Spleen (tissue), 11 donors: ENCODE data around the gene EML6. TPM values are rescaled to one million over a fixed set of nuclear protein-coding genes. Genes with fewer than 3 reads are reported as not detected.

ENCODE experiments used
- DNase-seq: peaks from one replicate; pipeline ENCODE4 v3.0.0-alpha.2; 2020
- H3K27ac ChIP-seq, 8 donors: fragments of 200-600 bp; sonication (generic) in 7 of 8; 1 replicate in 4 of 8; 2 replicates in 4 of 8; pipeline versions ENCODE4 v1.5.0 to v1.8.0; 2016 to 2021; ENCODE audit warnings: inconsistent platforms in 4 of 8, mild to moderate bottlenecking in 4 of 8, moderate library complexity in 1 of 8
- H3K27me3 ChIP-seq, 7 donors: fragments of 200-600 bp; sonication (generic) in 6 of 7; replicated peaks in 1 of 7; 1 replicate in 4 of 7; 2 replicates in 3 of 7; pipeline versions ENCODE4 v1.5.0 to v1.8.0; 2016 to 2021; ENCODE audit warnings: inconsistent platforms in 3 of 7, mild to moderate bottlenecking in 1 of 7
- H3K36me3 ChIP-seq, 6 donors: fragments of 200-600 bp; sonication (generic) in 5 of 6; 1 replicate in 4 of 6; 2 replicates in 2 of 6; pipeline versions ENCODE4 v1.5.0 to v1.8.0; 2016 to 2021; ENCODE audit warnings: inconsistent platforms in 2 of 6
- H3K4me1 ChIP-seq, 6 donors: fragments of 200-600 bp; sonication (generic) in 5 of 6; 1 replicate in 3 of 6; 2 replicates in 3 of 6; pipeline versions ENCODE4 v1.5.0 to v1.8.0; 2016 to 2021; ENCODE audit warnings: inconsistent platforms in 3 of 6
- H3K4me3 ChIP-seq, 8 donors: fragments of 200-600 bp; sonication (generic) in 7 of 8; 1 replicate in 4 of 8; 2 replicates in 4 of 8; pipeline versions ENCODE4 v1.5.0 to v1.8.0; 2016 to 2021; ENCODE audit warnings: inconsistent platforms in 4 of 8, mild to moderate bottlenecking in 4 of 8, moderate library complexity in 2 of 8
- H3K9me3 ChIP-seq, 8 donors: fragments of 200-600 bp; sonication (generic) in 7 of 8; 1 replicate in 4 of 8; 2 replicates in 4 of 8; pipeline versions ENCODE4 v1.5.0 to v1.8.0; 2016 to 2021; ENCODE audit warnings: inconsistent platforms in 4 of 8
- POLR2A ChIP-seq, 3 donors: fragments of 450-650 bp; IDR thresholded peaks; one replicate each; pipeline ENCODE4 v1.5.1; 2017; ENCODE audit warnings: antibody characterized with exemption in 3 of 3, mild to moderate bottlenecking in 1 of 3
- POLR2AphosphoS5 ChIP-seq, 3 donors: sonication (generic); formaldehyde crosslinking; IDR thresholded peaks; one replicate each; pipeline ENCODE4 v1.5.1; 2017; ENCODE audit warnings: antibody characterized with exemption in 3 of 3
- WGBS, 5 donors: extraction: QIAGEN DNeasy Blood & Tissue Kit in 3 of 5; methylation state at CpG; one replicate each; pipeline versions ENCODE4 v1.1.5 to v1.1.7; 2013 to 2018; 5-methylcytosine and 5-hydroxymethylcytosine counted together
- intact Hi-C: fragments of 100-400 bp; cut with DNase I; formaldehyde crosslinking; loops from one replicate; pipeline ENCODE4 v1.15.0; 2023; ENCODE audit warnings: low total_unique reads
- polyA plus RNA-seq, 3 donors: library from polyadenylated mRNA; stranded (reverse); fragments of 200-250 nt; gene quantifications; one replicate each; pipeline ENCODE4 v1.2.1, GENCODE V29; 2013
- total RNA-seq, 7 donors: library from RNA; depleted of rRNA in 3 of 7; stranded (reverse); fragments of >200 nt in 3 of 7; fragmentation: NEBNext Ultra II Directional in 4 of 7; extraction: Animal tissue kit (Norgen Biotek cat#: 25700) in 4 of 7; gene quantifications; one replicate each; pipeline versions ENCODE4 v1.1.0 to v1.2.1, GENCODE V29; 2016 to 2021
- TF ChIP-seq, protein P1 (sequence below), 11 experiments: fragments of 200-600 bp in 7 of 11; fragments of 450-650 bp in 4 of 11; sonication (generic) in 4 of 11; IDR thresholded peaks in 8 of 11; conservative IDR thresholded peaks in 3 of 11; 1 replicate in 7 of 11; 2 replicates in 4 of 11; pipeline versions ENCODE4 v1.4.0 to v1.8.0; 2016 to 2021; ENCODE audit warnings: antibody characterized with exemption in 11 of 11, inconsistent platforms in 4 of 11, mild to moderate bottlenecking in 1 of 11
- donor health status: healthy with polysubstance abuse.
- donor health status: DM: no; HTN: no; CAD: no; lungs with moderate emphysema.
- donor health status: DM: no; HTN: no; CAD: no.
- donor health status: Bipolar disorder and iron deficiency.
- donor health status: healthy.
- donor health status: DM: no; HTN: no; CAD: no.
- donor health status: DM: yes; HTN: yes; CAD: no.

EML6 gene
- total and polyA plus RNA-seq, 10 donors, result 4.7 to 18.2 (median 7.6) TPM

DNA sequence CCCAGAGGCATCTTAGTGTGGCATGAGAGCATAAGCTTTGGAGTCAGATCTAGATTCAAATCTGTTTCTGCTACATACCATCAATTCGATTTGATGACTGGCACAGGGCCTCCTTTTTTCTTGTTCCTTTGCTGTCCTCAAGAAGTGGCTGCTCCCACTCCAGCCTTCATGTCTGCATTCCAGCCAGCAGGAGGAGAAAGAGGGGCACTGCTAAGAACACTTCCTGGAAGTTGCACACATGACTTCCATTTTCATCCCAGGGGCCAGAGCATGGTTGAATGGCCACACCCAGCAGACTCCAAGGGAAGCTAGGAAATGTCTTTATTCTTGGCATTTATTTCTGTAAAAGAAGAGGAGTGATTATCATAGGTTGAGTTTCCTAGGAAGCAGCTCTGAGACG is 50.4 kb downstream of the EML6 start:
- H3K4me3 ChIP-seq, result no peak overlapping the region
- intact Hi-C loops, result no loop called here
- DNase-seq, result no peak
- H3K9me3 ChIP-seq, result peaks cover 0 to 26% (median 21%) of the 10 kb centered on the region in 8 donors
- no peaks in the 10 kb centered on the region for H3K27me3 ChIP-seq
- no peak overlapping the region for H3K27ac ChIP-seq
- TF ChIP-seq, protein P1, sequence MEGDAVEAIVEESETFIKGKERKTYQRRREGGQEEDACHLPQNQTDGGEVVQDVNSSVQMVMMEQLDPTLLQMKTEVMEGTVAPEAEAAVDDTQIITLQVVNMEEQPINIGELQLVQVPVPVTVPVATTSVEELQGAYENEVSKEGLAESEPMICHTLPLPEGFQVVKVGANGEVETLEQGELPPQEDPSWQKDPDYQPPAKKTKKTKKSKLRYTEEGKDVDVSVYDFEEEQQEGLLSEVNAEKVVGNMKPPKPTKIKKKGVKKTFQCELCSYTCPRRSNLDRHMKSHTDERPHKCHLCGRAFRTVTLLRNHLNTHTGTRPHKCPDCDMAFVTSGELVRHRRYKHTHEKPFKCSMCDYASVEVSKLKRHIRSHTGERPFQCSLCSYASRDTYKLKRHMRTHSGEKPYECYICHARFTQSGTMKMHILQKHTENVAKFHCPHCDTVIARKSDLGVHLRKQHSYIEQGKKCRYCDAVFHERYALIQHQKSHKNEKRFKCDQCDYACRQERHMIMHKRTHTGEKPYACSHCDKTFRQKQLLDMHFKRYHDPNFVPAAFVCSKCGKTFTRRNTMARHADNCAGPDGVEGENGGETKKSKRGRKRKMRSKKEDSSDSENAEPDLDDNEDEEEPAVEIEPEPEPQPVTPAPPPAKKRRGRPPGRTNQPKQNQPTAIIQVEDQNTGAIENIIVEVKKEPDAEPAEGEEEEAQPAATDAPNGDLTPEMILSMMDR (IDR thresholded peaks at IDR 0.05 in 8 of 11, conservative IDR thresholded peaks at IDR 0.05 in 3 of 11), result no peak
- no peak for TF ChIP-seq POLR2AphosphoS5 (IDR thresholded peaks at IDR 0.05)
- no peak for TF ChIP-seq POLR2A (IDR thresholded peaks at IDR 0.05)
- 80 to 93% (median 86%) methylated on average over 2 of the region's 2 CpGs for WGBS, 5 donors
- H3K4me1 ChIP-seq, result no peaks in the 10 kb centered on the region
- no peaks in the 10 kb centered on the region for H3K36me3 ChIP-seq

DNA sequence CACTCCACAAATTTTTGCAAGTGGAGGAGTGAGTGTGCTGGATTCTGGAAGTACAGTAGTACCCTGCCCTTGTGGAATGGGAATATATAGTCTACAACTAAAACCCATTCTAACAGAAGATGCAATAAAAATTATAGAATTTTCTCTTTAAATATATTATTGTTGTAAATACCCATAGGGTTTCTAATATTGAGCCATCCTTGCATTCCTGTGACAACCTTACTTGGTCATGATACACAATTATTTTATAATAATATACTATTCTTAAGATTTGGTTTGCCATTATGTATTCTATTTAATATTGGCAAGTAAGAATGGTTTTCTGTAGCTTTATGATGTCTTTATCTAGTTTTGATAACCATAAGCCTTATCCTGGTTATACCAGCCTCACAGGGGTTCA is 52.2 kb downstream of the EML6 start:
- intact Hi-C loops, result no loop called here
- H3K27me3 ChIP-seq, result no peaks in the 10 kb centered on the region
- H3K4me3 ChIP-seq, result no peak overlapping the region
- no peak overlapping the region for H3K27ac ChIP-seq
- no peaks in the 10 kb centered on the region for H3K36me3 ChIP-seq
- peaks cover 0 to 26% (median 21%) of the 10 kb centered on the region in 8 donors for H3K9me3 ChIP-seq
- no peak for DNase-seq
- TF ChIP-seq POLR2A (IDR thresholded peaks at IDR 0.05), result no peak
- TF ChIP-seq, protein P1 (IDR thresholded peaks at IDR 0.05 in 8 of 11, conservative IDR thresholded peaks at IDR 0.05 in 3 of 11), result no peak
- no peaks in the 10 kb centered on the region for H3K4me1 ChIP-seq

DNA sequence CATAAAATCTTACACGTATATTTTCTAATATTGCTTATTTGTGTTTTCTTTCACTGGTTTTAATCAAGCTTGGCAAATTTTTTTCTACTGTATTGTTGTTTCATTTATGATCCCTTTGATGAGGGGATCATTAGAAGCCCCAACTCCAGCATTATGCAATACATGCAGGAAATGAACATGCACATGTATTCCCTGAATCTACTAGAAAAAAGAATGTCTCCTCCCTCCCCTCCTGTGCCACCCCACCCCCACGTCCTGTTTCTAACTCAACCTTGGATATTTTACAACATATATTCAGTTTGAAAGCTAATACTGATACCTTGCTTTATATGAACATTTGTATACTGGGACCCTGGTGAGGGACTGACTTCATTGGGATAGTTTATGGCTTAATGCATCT is 53.0 kb downstream of the EML6 start:
- Histone ChIP-seq H3K36me3 (no peaks in the 10 kb centered on the region), H3K27ac (no peak overlapping the region), H3K27me3 (no peaks in the 10 kb centered on the region), H3K9me3 (peaks cover 0 to 26% (median 21%) of the 10 kb centered on the region in 8 donors), H3K4me1 (no peaks in the 10 kb centered on the region), H3K4me3 (no peak overlapping the region)
- 67 to 77% (median 75%) methylated on average over 2 of the region's 2 CpGs for WGBS, 5 donors
- TF ChIP-seq POLR2A (IDR thresholded peaks at IDR 0.05), result no peak
- TF ChIP-seq POLR2AphosphoS5 (IDR thresholded peaks at IDR 0.05), result no peak
- TF ChIP-seq, protein P1 (IDR thresholded peaks at IDR 0.05 in 8 of 11, conservative IDR thresholded peaks at IDR 0.05 in 3 of 11), result no peak
- intact Hi-C loops, result no loop called here
- DNase-seq, result no peak

DNA sequence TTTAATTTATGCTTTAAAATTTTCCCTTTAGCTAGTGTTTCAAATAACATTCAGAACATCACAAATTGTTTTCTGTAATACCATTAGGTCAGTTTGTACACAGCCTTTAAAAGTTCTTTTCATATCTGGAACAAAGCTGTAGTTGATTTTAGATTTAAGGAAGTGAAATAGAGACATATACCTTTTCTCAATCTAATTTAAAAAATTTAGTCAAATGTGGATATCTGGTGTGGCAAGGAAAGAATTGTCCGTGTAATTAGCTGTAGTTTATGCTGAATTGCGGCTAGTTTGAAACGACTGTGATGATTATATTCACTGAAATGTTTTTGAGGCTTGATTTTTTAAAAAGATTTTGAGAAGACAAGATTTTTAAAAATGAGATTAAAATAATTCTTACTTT is 59.9 kb downstream of the EML6 start:
- Histone ChIP-seq H3K4me3 (no peak overlapping the region), H3K4me1 (no peaks in the 10 kb centered on the region), H3K36me3 (no peaks in the 10 kb centered on the region), H3K27ac (no peak overlapping the region), H3K27me3 (no peaks in the 10 kb centered on the region), H3K9me3 (no peaks in the 10 kb centered on the region)
- intact Hi-C loops, result no loop called here
- no peak for DNase-seq
- 79 to 86% (median 83%) methylated on average over 3 of the region's 3 CpGs for WGBS, 5 donors
- TF ChIP-seq POLR2AphosphoS5 (IDR thresholded peaks at IDR 0.05), result no peak
- TF ChIP-seq, protein P1 (IDR thresholded peaks at IDR 0.05 in 8 of 11, conservative IDR thresholded peaks at IDR 0.05 in 3 of 11), result no peak
- TF ChIP-seq POLR2A (IDR thresholded peaks at IDR 0.05), result no peak
